Stimulated activated CD4-positive, alpha-beta T cell treated with anti-CD3 and anti-CD28 coated beads, Interleukin-4, amount 100 ng/mL, for 4 hours (primary cell): ENCODE results near the gene NOX5.
"Not testable (repeated sequence)": the region's sequence is repeated elsewhere in the genome, so short reads cannot be mapped to it uniquely, and the experiment has no call there.

ENCODE experiments used
- DNase-seq, 2 experiments: peaks; one replicate each; pipeline ENCODE4 v3.0.0-alpha.2; 2020

The NOX5 gene

GRCh38 chr15:69060041-69060481 is 45.6 kb downstream of the NOX5 start:
- no peak for DNase-seq

GRCh38 chr15:69060744-69061143 is 46.2 kb downstream of the NOX5 start:
- peak in 1 of 2 experiments; percentile 12 for DNase-seq

- no peak for DNase-seq
These were observed 46.9 kb downstream of the NOX5 start for GRCh38 chr15:69061414-69061842.

GRCh38 chr15:69064649-69065048 is 50.2 kb downstream of the NOX5 start:
- no peak for DNase-seq

GRCh38 chr15:69066007-69066995 is 51.8 kb downstream of the NOX5 start:
- no peak for DNase-seq

GRCh38 chr15:69067296-69067695 is 52.8 kb downstream of the NOX5 start:
- no peak for DNase-seq

GRCh38 chr15:69068157-69068556 is 53.7 kb downstream of the NOX5 start:
- DNase-seq, result no peak

GRCh38 chr15:69069290-69069689 is 54.8 kb downstream of the NOX5 start:
- not testable (repeated sequence) for DNase-seq

GRCh38 chr15:69069996-69070395 is 55.5 kb downstream of the NOX5 start:
- no peak for DNase-seq

GRCh38 chr15:69070396-69070795 is 55.9 kb downstream of the NOX5 start:
- DNase-seq, result no peak

GRCh38 chr15:69071260-69071659 is 56.8 kb downstream of the NOX5 start:
- DNase-seq, result no peak

GRCh38 chr15:69072906-69073305 is 58.4 kb downstream of the NOX5 start:
- DNase-seq, result no peak

- DNase-seq, result no peak
These were observed 59.7 kb downstream of the NOX5 start for GRCh38 chr15:69074001-69074842.

- no peak for DNase-seq
These were observed 60.3 kb downstream of the NOX5 start for GRCh38 chr15:69074843-69075224.

- no peak for DNase-seq
These were observed 60.9 kb downstream of the NOX5 start for GRCh38 chr15:69075440-69075839.

GRCh38 chr15:69076756-69077155 is 62.3 kb downstream of the NOX5 start:
- DNase-seq, result no peak

- DNase-seq, result no peak
These were observed 64.1 kb downstream of the NOX5 start for GRCh38 chr15:69078638-69079037.

GRCh38 chr15:69080295-69081248 is 66.1 kb downstream of the NOX5 start:
- DNase-seq, result no peak

GRCh38 chr15:69081310-69082004 is 67.0 kb downstream of the NOX5 start:
- DNase-seq, result no peak

GRCh38 chr15:69082021-69082502 is 67.6 kb downstream of the NOX5 start:
- no peak for DNase-seq

- DNase-seq, result no peak
These were observed 68.1 kb downstream of the NOX5 start for GRCh38 chr15:69082554-69082953.
